ENCODE measurements around the gene ADAMTS4. TPM values are rescaled to one million over a fixed set of nuclear protein-coding genes. Genes with fewer than 3 reads are reported as not detected.

The ADAMTS4 gene
- total RNA-seq, 1 donor from 2014 or later: 6.8 TPM

DNA sequence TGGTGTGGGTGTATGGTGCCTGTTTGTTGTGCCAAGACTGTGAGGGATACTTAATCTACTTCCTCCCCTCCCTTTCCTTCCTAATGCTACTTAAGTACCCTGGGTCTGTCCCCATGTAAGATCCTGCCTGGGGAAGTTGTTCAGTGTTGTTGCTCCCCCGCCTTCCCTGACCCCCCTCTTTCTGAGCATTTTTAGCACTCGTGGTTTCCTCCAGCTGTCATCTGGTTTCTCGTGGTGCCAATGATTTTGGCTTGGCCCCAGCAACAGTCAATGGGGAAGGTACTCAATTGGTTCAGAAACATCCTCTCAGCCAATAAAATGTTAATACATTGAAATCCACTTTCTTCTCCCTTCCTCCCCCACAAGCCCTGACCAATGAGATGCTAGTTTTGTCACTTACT lies 13.6 kb downstream of the ADAMTS4 start:
- no peak overlapping the region for H3K27ac Mint-ChIP-seq
- TF ChIP-seq CTCF (IDR thresholded peaks at IDR 0.05; ENCODE audit: unreplicated experiment): no peak
- H3K27me3 Mint-ChIP-seq (ENCODE audit: low read depth): no peaks in the 10 kb centered on the region
- DNase-seq (ENCODE audit: low spot score in 2 of 2, unreplicated experiment in 2 of 2): no peak
- H3K36me3 Mint-ChIP-seq: no peaks in the 10 kb centered on the region
- peaks cover 5% of the 10 kb centered on the region for H3K4me1 Mint-ChIP-seq
- no peak overlapping the region for H3K4me3 Mint-ChIP-seq
- no peaks in the 10 kb centered on the region for H3K9me3 Mint-ChIP-seq

DNA sequence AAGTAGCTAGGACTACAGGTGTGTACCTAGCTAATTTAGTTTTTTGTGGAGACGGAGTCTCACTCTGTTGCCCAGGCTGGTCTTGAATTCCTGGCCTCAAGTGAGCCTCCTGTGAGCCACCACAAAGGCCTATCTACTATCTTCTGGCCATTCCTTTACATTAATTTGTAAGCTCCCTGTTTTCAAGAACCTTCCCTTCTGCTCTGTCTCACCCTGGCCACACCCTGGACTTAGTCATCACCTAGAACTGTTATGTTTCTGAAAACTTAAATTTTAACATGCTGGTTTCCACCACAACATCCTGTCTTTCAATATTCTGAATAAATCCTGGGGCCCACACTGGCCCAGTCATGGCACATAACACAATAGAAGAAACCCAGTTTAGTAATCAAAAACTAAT lies 16.6 kb downstream of the ADAMTS4 start:
- Mint-ChIP-seq H3K4me3 (no peak overlapping the region), H3K36me3 (no peaks in the 10 kb centered on the region), H3K9me3 (no peaks in the 10 kb centered on the region), H3K4me1 (peaks cover 15% of the 10 kb centered on the region), H3K27me3 (ENCODE audit: low read depth) (no peaks in the 10 kb centered on the region), H3K27ac (no peak overlapping the region)
- TF ChIP-seq CTCF (IDR thresholded peaks at IDR 0.05; ENCODE audit: unreplicated experiment): no peak
- no peak for DNase-seq (ENCODE audit: low spot score in 2 of 2, unreplicated experiment in 2 of 2)

DNA sequence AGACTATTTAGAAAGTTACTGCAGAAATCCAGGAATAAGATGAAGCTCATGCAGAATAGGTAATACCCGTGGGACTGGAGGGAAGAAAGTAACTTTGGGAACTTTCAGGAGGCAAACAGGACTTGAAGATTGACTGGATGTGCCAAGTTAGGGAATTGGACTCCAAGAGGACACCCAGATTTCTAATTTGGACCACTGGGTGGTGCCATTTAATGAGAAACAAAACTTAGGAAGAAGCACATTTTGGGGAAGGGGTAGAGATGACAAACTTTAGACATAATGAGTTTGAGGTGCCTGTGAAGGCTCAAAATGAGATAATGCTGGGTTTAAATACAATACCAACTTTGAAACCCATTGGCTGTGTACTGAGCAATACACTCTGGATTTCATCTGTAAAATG lies 18.2 kb downstream of the ADAMTS4 start:
- no peak overlapping the region for H3K27ac Mint-ChIP-seq
- H3K9me3 Mint-ChIP-seq: no peaks in the 10 kb centered on the region
- peaks cover 26% of the 10 kb centered on the region for H3K4me1 Mint-ChIP-seq
- TF ChIP-seq CTCF (IDR thresholded peaks at IDR 0.05; ENCODE audit: unreplicated experiment): no peak
- no peaks in the 10 kb centered on the region for H3K27me3 Mint-ChIP-seq (ENCODE audit: low read depth)
- no peak for DNase-seq (ENCODE audit: low spot score in 2 of 2, unreplicated experiment in 2 of 2)
- no peaks in the 10 kb centered on the region for H3K36me3 Mint-ChIP-seq
- no peak overlapping the region for H3K4me3 Mint-ChIP-seq

DNA sequence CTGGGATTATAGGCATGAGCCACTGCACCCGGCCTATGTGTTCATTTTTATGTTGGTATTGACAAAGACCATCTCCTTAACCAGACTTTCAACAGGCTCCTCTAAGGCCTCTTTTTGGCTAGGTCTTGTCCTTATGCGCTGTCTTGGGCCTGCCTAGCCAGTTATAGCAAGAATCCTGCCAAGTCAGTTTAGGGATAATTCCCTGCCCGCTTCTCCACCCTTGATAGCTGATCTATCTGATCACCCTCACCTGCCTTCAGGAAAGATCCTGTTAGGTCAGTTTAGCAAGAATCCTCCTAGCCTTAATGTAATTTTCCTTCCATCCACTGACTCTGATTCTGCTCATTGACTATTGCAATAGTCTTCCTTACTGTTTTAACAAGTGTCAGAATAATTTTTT lies 19.2 kb downstream of the ADAMTS4 start:
- H3K27ac Mint-ChIP-seq: no peak overlapping the region
- H3K27me3 Mint-ChIP-seq (ENCODE audit: low read depth): no peaks in the 10 kb centered on the region
- peaks cover 23% of the 10 kb centered on the region for H3K4me1 Mint-ChIP-seq
- H3K9me3 Mint-ChIP-seq: no peaks in the 10 kb centered on the region
- H3K36me3 Mint-ChIP-seq: peaks cover 6% of the 10 kb centered on the region
- H3K4me3 Mint-ChIP-seq: no peak overlapping the region
- DNase-seq (ENCODE audit: low spot score in 2 of 2, unreplicated experiment in 2 of 2): no peak
- no peak for TF ChIP-seq CTCF (IDR thresholded peaks at IDR 0.05; ENCODE audit: unreplicated experiment)

- Mint-ChIP-seq H3K36me3 (peaks cover 19% of the 10 kb centered on the region), H3K4me1 (peaks cover 23% of the 10 kb centered on the region)
These were observed 21.0 kb downstream of the ADAMTS4 start for GRCh38 chr1:161177936-161178244.

More at GRCh38 chr1:161177936-161178244, 21.0 kb downstream of the ADAMTS4 start:
- Mint-ChIP-seq H3K4me3 (peak overlapping the region; percentile 96), H3K27me3 (ENCODE audit: low read depth) (no peaks in the 10 kb centered on the region), H3K27ac (peak overlapping the region; percentile 98), H3K9me3 (no peaks in the 10 kb centered on the region)
- DNase-seq (ENCODE audit: low spot score in 2 of 2, unreplicated experiment in 2 of 2): no peak
- no peak for TF ChIP-seq CTCF (IDR thresholded peaks at IDR 0.05; ENCODE audit: unreplicated experiment)
